NCI-H2196 treated with DMSO at 0.1 percent for 48 hours (cell line): ENCODE measurements around the gene NR2F6.

ENCODE experiments used
- DNase-seq: peaks from one replicate; lab custom pipeline; 2025; ENCODE audit not compliant: unreplicated experiment; lab: John Stamatoyannopoulos, UW

Gene NR2F6

DNA sequence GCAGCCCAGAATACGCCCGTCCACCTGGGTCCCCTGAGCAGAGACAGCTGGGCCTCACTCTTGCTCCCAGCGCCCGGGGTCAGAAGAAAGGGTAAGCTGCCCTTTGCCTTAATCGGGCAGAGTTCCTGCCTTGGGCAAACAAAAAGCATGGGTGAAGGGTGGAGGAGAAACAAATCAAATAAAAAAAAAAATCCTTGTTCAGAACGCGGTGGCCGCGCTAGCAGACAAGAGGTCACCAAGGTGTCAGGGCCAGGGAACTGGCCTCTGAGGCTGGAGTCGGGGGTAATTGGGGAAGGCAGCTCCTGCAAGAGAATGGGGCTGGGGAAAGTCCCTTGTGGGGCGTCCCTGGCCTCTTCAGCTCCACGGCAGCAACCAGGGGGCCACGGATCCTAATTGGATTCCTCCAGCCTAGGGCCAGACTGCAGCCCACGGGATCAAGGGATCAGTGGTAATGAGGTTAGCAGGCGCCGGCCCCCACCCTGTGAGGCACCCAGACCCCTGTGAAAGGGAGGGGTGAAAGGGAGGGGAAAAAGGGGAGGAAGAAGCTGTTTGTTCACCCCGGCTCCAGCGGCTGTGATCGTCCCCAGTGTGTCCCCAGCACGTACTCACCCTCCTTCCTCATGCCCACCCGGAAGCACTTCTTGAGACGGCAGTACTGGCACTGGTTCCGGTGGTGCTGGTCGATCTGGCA, 5.5 kb downstream of the NR2F6 start:
- no peak for DNase-seq

- DNase-seq, result no peak
These were observed 7.7 kb downstream of the NR2F6 start for GRCh38 chr19:17237747-17238706.

- no peak for DNase-seq
These were observed 8.7 kb downstream of the NR2F6 start for GRCh38 chr19:17236811-17237543.

DNA sequence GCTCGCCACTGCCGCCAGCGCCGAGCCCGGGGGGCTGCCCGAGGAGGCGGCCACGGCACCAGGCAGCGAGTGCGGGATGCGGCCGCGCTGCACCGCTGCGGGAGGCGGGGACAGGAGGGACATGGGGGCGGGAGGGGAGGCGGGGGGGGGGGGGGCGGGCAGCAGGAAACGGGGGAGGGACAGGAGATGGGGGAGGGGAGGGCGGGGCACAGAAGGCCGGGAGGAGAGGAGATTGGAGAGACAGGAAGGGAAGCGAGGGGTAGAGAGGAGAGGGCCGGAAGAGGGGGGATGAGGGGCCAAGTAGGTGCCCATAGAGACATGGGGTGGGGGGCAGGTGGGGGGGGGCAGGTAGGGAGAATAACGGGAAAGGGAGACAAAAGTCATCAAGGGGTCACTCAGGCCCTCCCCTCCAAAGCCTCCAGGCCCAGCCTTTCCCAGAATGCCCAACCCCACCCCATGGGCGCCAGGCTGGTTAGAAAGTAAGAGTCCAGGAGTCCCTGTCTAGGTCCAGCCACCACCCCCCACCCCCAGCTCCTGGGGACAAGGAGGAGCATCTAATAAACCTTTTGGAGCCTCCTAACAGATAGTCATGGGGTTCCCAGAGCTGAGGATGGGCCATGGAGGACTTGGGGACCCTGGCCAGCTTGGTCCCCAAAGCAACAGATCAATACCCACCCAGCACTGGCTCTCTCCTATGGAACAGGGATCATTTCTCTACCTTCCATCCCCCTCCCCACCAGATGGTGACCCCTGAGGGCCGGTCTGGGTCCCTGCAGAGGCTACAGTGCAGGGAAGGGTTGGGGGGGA, 9.5 kb downstream of the NR2F6 start:
- DNase-seq, result peak; percentile 60

GRCh38 chr19:17235300-17235970, 10.3 kb downstream of the NR2F6 start:
- peak; percentile 60 for DNase-seq

- DNase-seq, result no peak
These were observed 10.8 kb downstream of the NR2F6 start for GRCh38 chr19:17234911-17235299.

GRCh38 chr19:17232258-17232657, 13.5 kb downstream of the NR2F6 start:
- DNase-seq, result no peak

DNA sequence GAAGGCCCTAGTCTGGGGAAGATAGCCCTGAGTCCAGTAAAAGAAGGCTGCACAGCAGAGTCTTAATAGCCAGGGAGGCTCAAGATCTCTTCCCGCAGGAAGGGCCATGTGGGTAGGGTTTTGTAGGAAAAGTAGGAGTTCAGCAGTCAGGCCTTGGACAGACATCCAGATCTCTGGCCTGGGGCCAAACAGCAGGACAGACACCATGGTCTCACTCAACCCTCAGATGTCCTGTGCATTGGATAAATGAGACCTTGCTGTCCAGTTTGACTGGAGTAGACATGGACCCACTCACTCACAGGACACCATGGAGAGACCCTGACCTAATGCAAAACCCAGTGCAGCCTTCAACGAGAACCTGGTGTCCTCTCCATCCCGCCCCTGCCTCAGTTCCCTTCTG, 15.8 kb downstream of the NR2F6 start:
- DNase-seq, result no peak

- DNase-seq, result no peak
These were observed 17.8 kb downstream of the NR2F6 start for GRCh38 chr19:17227798-17228367.

DNA sequence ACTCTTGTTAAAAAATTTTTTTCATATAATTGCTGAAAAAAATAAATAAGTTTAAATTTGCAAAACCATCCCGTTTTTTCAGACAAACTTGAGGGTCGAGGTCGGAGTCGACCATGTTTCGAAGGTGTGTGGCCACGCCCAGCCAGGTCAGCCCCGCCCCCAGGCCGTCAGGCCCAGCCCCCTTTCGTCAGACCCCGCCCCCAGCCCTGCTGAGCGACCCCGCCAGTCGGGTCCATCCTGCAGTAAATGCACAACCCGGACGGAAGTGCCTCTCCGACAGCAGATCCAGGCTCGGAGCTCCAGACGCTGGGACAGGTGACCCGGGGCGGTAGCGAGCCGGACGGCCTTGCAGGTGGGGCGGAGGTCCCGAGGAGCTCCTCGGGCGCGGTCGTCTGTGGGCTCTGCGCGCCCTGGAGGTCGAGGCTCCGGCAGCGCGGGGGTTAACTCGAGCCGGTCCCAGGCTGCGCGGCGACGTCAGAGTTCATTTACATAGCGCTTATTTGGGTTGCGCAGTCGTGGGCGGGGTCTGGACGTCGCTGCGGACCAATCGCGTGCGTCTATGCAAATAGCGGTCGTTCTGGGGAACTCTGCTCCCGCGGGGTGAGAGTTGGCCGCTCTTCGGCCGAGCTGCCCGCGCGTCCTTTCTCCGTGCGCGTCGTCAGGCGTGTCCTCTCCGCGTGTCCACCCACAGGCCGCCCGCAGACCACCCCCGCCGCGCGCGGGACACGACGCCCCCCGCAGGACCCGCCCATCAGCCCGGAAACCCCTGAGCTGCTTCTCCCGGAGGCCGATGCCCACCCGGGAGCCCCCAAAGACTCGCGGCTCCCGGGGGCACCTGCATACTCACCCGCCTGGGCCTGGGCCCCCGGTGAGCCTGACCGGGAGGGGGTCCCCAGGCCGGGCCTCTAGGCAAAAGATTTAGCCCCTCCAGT, 19.5 kb downstream of the NR2F6 start, which contains the start of gene OCEL1:
OCEL1 (plus strand) TSS at position 225 of the 932 bp plus-strand sequence; CDS start at position 247, 22 bp downstream.
- peak; percentile 95 for DNase-seq

- no peak for DNase-seq
These were observed 20.7 kb downstream of the NR2F6 start for GRCh38 chr19:17225053-17225452.

DNA sequence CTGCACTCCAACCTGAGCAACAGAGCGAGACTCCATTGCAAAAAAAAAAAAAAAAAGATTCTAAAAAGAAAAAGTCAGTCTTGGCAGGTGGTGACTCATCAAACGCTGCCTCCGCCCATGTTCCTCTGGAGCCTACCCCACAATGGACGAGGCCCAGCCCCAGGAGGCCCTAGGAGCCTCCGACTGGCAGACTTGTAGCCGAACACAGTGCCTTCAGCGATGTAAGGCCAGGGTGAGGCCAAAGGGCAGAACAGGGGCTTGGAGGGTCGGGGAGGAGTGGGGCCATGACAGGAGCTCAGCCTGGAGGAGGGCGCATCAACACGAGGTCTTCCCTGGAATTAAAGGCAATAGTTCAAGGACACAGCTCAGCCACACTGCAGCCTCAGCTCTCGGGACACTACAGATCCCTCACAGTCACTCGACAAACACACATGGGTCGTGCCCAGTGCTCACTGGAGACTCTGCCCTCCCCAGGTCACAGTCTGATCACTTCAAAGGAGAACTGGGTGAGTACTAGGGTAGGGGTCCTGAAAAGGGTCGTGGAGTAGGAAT, 25.4 kb downstream of the NR2F6 start:
- DNase-seq, result no peak

- DNase-seq, result no peak
These were observed 26.4 kb downstream of the NR2F6 start for GRCh38 chr19:17219286-17219685.

DNA sequence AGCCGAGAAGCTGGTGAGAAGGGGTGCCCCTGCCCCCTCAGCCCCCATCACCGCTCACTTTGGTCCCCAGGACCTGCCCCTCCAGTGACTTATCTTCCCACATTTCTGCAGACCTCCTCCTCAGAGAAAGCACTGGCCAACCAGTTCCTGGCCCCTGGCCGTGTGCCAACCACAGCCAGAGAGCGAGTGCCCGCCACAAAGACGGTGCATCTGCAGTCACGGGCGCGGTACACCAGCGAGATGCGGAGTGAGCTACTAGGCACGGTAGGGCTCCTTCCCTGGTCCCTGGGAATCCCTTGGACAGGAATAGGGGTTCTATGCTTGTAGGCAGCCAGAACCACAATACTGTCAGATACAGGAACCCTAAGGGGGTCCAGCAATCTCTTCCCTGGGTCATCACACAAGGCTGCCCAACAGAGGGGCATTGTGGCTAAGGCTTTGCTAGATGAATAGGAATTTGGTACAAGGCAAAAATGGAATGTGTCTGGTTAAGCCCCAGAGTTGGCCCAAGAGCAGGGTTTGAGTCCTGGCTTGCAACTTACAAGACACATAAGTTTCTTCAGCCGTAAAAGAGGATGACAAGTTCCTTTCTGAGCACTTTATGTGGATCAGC, 29.6 kb downstream of the NR2F6 start:
- DNase-seq, result no peak

DNA sequence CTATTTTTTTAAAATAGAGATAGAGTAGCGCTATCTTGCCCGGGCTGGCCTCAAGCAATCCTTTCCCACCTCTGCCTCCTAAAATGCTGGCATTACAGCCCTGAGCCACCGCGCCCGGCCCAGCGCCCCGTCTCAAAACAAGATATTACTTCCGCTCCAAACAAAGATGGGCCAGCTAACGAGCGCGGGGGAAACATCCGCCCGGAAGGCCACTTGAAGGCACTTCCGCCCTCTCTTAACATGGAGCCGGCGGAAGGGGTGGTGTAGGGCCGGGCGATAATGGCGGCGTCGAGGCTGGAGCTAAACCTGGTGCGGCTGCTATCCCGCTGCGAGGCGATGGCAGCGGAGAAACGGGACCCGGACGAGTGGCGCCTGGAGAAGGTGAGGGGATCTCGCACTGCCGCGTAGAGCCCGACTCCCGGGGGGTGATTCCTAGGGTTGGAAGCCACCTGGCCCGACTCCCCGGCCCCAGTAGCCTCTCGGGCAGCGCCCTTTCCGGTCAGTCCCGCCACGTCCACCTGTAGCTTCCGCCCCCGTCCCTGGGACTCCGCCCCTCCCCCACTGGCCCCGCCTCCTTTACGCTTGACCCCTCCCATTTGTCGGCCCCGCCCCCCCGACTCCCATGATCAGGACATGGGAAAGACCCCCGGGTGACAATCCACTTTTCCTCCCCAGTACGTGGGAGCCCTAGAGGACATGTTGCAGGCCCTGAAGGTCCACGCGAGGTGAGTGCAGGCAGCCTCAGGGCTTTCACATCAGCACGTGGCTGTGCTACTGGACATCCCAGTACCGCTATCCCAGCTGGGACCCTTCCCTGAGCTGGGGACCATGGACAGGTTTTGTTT, 30.4 kb downstream of the NR2F6 start, which contains the start of gene USE1:
USE1 (plus strand) TSS at position 231 of the 845 bp plus-strand sequence; CDS start at position 280, 49 bp downstream.
- DNase-seq, result peak; percentile 92

GRCh38 chr19:17214508-17215126, 31.1 kb downstream of the NR2F6 start:
- no peak for DNase-seq
